Measurements from ENCODE around the gene FAHD1. TPM values are rescaled to one million over a fixed set of nuclear protein-coding genes. Genes with fewer than 3 reads are reported as not detected.

Gene FAHD1
- polyA plus RNA-seq, 6 donors from 2014 or later: 20.2 to 28.1 (median 24.5) TPM

DNA sequence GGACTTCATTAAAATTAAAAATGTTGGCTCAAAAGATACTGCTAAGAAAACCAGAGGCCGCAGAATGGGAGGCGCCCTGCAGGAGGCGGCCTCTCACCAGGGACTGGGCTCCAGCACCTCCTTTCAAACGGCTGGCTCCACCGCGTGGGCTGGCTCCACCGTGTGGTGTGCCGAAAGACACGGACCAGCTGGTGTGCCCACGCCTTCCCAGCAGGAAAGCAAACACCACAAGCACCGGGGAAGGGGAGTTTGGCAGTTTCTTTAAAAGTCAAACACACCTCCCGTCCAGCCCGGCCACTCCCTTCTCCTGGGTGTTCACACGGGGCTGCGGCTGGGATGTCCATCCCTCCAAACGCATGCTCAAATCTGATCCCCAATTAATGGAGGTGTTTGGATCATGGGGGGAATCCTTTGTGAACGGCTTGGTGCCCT lies 14.3 kb upstream of the FAHD1 start:
- no peak overlapping the region for H3K4me3 Mint-ChIP-seq
- no peaks in the 10 kb centered on the region for H3K9me3 Mint-ChIP-seq
- peaks cover 0 to 7% of the 10 kb centered on the region in 2 donors for H3K36me3 Mint-ChIP-seq
- ATAC-seq (ENCODE audit: low read depth in 2 of 2) (peak; percentile 37 to 46), DNase-seq (peak; percentile 17)
- no peaks in the 10 kb centered on the region for H3K27me3 Mint-ChIP-seq
- H3K4me1 Mint-ChIP-seq: peaks cover 5 to 11% (median 7%) of the 10 kb centered on the region in 3 donors
- H3K27ac Mint-ChIP-seq: peak overlapping the region in 1 of 6 donors; percentile 22

DNA sequence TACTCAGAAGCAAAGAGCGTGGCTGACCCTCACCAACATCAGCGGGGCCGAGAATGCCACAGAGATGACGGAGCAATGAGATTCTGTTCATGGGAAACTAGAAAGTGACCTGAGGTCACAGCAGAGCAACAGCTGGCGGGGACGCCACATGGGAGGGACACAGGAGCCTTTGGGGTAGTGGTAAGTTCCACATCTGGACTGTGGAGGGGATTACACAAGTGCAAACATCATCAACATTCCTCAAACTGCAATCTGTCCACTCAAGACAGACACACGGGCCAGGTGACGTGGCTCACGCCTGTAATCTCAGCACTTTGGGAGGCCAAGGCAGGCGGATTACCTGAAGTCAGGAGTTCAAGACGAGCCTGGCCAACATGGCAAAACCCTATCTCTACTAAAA lies 11.5 kb upstream of the FAHD1 start:
- H3K27ac Mint-ChIP-seq: peak overlapping the region in 1 of 6 donors; percentile 65
- DNase-seq (no peak), ATAC-seq (ENCODE audit: low read depth in 2 of 2) (no peak)
- H3K4me3 Mint-ChIP-seq: peak overlapping the region in 2 of 8 donors; percentile 33 to 61
- no peaks in the 10 kb centered on the region for H3K27me3 Mint-ChIP-seq
- peaks cover 0 to 7% of the 10 kb centered on the region in 2 donors for H3K36me3 Mint-ChIP-seq
- no peaks in the 10 kb centered on the region for H3K9me3 Mint-ChIP-seq
- H3K4me1 Mint-ChIP-seq: peaks cover 5 to 11% (median 7%) of the 10 kb centered on the region in 3 donors

DNA sequence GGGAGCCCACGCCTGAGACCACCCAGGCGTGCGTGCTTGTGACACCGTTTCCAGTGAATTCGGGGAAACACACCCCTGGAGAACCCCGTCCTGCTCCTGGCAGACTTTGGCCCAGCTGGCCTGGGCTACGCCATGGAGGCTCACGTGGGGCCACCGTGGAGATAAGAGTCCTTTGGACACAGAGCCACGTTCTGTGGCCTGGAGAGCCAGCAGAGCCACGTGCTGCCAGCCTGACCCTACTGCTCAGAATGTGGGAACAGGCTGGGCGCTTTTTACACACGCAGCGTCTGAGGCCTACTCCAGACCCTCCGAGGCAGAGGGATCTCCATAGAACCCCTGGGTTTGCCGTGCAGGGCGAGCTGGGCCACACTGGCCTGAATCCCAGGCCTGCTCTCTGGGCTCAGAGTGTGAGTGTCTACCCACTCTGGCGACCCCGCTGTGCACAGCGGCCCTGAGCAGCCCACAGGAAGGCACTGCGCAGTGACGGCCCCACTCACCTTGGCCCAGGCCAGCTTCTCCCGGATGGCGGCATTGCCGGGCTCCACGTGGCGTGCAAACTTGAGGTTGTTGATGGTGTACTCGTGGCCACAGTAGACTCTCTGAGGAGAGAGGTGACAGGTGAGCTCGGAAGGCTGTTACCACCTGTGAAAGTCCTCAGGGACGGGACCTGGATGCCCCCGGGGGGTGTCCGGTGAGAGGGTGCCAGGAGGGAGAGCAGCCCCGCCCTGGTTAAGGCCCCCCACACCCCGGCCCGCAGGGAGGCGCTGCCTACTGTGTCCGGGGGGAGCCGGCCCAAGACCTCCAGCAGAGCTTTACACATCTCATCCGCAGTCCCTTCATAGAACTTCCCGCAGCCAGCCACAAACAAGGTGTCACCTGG lies 10.4 kb upstream of the FAHD1 start:
- Mint-ChIP-seq H3K4me3 (no peak overlapping the region), H3K36me3 (peaks cover 0 to 7% of the 10 kb centered on the region in 2 donors), H3K27ac (peak overlapping the region in 1 of 6 donors; percentile 47), H3K4me1 (peaks cover 5 to 11% (median 7%) of the 10 kb centered on the region in 3 donors), H3K9me3 (no peaks in the 10 kb centered on the region), H3K27me3 (no peaks in the 10 kb centered on the region)
- DNase-seq (no peak), ATAC-seq (ENCODE audit: low read depth in 2 of 2) (no peak)

DNA sequence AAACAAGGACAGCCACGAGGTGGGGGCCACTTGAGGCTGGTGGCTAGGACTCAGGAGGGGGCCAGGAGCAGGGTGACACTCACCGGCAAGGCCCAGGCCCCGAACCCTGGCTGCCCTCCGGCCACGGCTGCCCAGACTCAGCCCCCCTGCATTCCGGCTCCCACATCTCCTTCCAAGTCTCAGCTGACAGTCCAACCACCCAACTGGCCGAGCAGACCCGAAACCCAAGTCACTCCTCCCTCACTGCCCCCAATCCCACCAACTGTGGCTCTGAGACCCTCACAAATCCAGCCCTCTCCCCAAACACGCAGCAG lies 9.8 kb upstream of the FAHD1 start:
- Mint-ChIP-seq H3K27ac (peak overlapping the region in 2 of 6 donors; percentile 71 to 78), H3K9me3 (no peaks in the 10 kb centered on the region), H3K4me1 (peaks cover 5 to 11% (median 7%) of the 10 kb centered on the region in 3 donors), H3K27me3 (no peaks in the 10 kb centered on the region), H3K4me3 (peak overlapping the region in 1 of 8 donors; percentile 45), H3K36me3 (peaks cover 0 to 7% of the 10 kb centered on the region in 2 donors)
- DNase-seq: no peak
- ATAC-seq (ENCODE audit: low read depth in 2 of 2): no peak

DNA sequence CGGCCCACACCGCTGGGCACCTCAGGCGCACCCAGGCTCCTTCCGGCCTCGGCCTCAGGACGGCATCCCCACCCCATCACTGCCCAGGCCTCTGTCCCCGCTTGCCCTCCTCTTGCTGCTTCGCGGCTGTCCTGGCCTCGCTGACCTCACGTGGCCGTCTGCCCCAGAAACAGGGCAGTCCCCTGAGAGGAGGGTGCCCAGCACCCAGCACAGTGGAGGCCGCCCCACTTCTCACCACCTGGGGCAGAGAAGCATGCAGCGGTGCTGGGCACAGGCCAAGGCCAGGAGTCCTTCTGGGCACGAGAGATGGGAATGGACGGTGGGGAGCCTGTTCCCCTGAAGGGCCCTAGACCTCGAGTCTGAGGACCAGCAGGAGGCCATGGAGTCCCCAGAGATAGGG lies 9.3 kb upstream of the FAHD1 start:
- DNase-seq: no peak
- no peak for ATAC-seq (ENCODE audit: low read depth in 2 of 2)
- H3K27me3 Mint-ChIP-seq: no peaks in the 10 kb centered on the region
- peaks cover 5 to 11% (median 7%) of the 10 kb centered on the region in 3 donors for H3K4me1 Mint-ChIP-seq
- H3K27ac Mint-ChIP-seq: no peak overlapping the region
- no peak overlapping the region for H3K4me3 Mint-ChIP-seq
- H3K9me3 Mint-ChIP-seq: no peaks in the 10 kb centered on the region
- H3K36me3 Mint-ChIP-seq: peaks cover 0 to 7% of the 10 kb centered on the region in 2 donors

DNA sequence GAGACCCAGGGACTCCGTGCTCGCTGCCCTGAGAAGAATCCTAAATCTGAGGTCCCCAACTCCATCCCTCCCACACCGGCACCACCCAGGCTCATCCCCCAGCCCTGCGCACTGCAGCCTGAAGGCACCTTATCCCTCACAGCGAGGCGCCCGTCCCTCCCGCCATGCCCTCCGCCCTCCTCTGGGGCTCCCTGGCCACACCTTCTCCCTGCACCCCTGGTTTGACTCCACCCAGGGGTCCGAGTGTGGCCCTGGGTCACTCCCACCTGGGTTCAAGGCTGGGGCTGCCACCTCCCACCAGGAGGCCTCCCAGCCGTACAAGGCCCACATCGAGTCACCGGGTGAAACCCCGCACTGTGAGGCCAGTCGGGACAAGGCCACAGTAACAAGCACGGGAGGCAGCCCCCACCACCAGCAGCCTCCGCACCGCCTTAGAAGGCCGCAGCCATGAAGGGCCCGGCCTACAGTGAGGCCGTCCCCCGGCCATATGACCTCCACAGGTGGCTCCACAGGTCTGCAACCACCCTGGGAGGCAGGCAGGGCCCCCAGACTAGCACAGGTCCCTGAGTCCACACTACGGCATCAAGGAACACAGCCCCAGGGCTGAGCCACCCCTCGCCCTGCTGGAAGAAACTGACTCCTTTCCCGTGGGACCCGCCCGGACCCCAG lies 8.7 kb upstream of the FAHD1 start:
- no peak overlapping the region for H3K27ac Mint-ChIP-seq
- H3K36me3 Mint-ChIP-seq: peaks cover 0 to 7% of the 10 kb centered on the region in 2 donors
- no peaks in the 10 kb centered on the region for H3K9me3 Mint-ChIP-seq

DNA sequence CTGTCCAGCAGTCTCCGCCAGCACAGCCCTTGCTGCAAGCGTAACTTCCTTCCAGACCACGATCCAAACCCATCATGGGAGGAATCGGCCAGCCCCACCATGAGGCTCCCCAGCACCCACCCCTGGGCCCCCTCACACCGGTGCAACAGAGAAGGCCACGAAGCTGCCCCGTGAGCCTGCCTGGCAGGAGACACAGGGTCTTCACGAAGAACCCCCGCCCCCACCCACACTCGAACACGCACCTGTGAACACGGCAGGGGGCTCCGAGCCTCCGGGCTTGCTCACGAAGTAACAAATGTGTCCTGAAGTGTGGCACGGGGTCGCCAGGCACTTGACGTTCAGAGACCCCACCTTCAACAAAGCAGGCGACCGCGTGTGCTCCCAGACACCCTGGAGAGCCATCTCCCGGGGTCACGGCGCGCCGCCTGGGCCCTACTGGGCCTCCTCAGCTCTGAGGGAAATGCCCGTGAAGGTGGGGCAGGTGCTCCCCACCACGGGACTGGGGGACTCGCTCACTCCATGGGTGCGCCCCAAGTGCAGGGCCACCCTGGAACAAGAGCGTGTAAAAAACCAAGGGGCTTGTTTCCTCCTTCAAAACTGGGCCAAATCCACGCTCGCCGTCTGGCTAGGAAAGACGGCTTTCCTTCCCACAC lies 8.0 kb upstream of the FAHD1 start:
- Mint-ChIP-seq H3K9me3 (no peaks in the 10 kb centered on the region), H3K27me3 (no peaks in the 10 kb centered on the region), H3K4me1 (peaks cover 0 to 10% (median 4%) of the 10 kb centered on the region in 3 donors), H3K27ac (no peak overlapping the region), H3K36me3 (peaks cover 0 to 7% of the 10 kb centered on the region in 2 donors), H3K4me3 (no peak overlapping the region)
- DNase-seq: no peak
- no peak for ATAC-seq (ENCODE audit: low read depth in 2 of 2)

More for the DNA sequence above, 8.7 kb upstream of the FAHD1 start:
- peaks cover 0 to 7% (median 3%) of the 10 kb centered on the region in 3 donors for H3K4me1 Mint-ChIP-seq
- no peak overlapping the region for H3K4me3 Mint-ChIP-seq
- H3K27me3 Mint-ChIP-seq: no peaks in the 10 kb centered on the region
- DNase-seq: no peak
- ATAC-seq (ENCODE audit: low read depth in 2 of 2): no peak

DNA sequence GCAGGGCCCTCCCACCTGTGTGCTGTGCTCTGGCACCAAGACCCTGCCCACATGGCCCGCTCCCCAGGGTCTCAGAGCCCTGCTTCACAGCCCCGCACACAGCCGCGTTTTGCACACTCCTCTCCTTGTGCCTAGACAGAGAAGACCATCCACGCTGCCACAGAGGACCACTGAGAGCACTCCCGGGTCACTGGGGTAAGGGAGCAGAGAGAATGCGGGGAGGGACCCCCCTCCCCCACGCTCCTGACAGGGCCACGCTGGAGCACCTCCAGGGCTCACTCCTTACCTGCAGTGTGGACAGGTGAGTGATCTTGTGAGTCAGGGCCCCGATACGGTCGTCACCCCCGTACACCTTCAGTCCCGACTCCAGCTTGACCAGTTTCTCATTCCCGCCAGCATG lies 7.4 kb upstream of the FAHD1 start:
- no peaks in the 10 kb centered on the region for H3K9me3 Mint-ChIP-seq
- peaks cover 0 to 7% of the 10 kb centered on the region in 2 donors for H3K36me3 Mint-ChIP-seq
- ATAC-seq (ENCODE audit: low read depth in 2 of 2) (no peak), DNase-seq (no peak)
- no peak overlapping the region for H3K27ac Mint-ChIP-seq
- no peaks in the 10 kb centered on the region for H3K27me3 Mint-ChIP-seq
- no peak overlapping the region for H3K4me3 Mint-ChIP-seq
- peaks cover 3 to 16% (median 10%) of the 10 kb centered on the region in 3 donors for H3K4me1 Mint-ChIP-seq

DNA sequence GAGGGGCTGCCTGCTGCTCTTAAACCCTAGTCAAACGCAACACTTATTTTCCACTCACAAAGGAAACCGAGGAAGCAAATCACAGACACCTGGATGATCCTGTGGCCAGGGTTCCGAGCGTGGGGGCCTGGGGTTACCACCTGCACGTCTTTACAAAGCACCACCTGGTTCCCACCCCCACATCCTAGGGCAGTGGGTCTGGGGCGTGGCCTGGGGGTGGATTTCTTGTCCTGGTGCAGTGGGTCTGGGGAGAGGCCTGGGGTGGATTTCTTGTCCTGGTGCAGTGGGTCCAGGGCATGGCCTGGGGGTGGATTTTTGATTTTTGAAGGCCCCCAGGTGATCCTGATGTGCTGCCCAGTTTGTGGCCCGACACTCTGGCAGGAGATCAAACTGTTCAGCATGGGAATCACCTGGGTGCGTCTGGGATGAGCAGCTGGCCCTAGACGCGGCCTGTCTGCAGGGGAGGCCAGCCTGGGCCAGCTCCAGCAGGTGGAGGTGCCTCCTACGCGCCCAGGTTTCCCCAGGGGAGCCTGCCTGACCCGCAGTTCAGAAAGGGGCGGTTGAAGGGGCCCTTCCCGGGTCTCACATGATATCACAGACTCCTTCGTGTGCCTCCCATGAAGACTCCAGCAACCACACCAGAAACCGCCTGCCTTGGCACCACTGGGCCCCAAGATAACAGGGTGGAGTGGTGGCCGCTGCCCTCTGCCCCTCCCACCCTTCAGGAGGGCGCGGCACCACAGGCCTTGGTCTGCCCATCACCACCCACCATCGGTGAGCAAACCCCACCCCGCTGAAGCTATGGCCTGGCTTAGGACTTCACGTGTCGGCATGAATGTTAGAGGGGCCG lies 6.7 kb upstream of the FAHD1 start:
- ATAC-seq (ENCODE audit: low read depth in 2 of 2): no peak
- Mint-ChIP-seq H3K9me3 (no peaks in the 10 kb centered on the region), H3K27ac (no peak overlapping the region), H3K4me1 (peaks cover 5 to 19% (median 14%) of the 10 kb centered on the region in 3 donors), H3K36me3 (peaks cover 0 to 3% of the 10 kb centered on the region in 2 donors), H3K27me3 (no peaks in the 10 kb centered on the region), H3K4me3 (no peak overlapping the region)
- DNase-seq: no peak

DNA sequence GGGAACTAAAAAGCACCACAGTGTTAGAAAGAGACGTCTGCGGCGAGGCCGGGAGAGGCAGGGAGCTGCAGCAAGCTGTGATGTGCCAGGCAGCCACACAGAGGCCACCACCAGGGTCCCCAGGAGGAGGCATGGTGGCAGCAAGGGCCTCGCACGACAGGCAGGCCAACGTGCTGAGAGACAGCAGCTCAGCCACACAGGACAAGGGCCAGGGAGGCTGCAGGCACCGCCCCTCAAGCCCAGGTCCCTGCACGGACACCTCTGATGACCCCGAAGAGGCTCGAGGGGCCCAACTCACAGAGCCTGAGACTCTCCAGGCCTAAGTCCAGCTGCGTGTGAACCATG lies 6.1 kb upstream of the FAHD1 start:
- Mint-ChIP-seq H3K4me1 (peaks cover 5 to 23% (median 20%) of the 10 kb centered on the region in 3 donors), H3K9me3 (no peaks in the 10 kb centered on the region), H3K4me3 (no peak overlapping the region), H3K27ac (no peak overlapping the region), H3K36me3 (no peaks in the 10 kb centered on the region), H3K27me3 (no peaks in the 10 kb centered on the region)
- no peak for DNase-seq
- ATAC-seq (ENCODE audit: low read depth in 2 of 2): no peak

DNA sequence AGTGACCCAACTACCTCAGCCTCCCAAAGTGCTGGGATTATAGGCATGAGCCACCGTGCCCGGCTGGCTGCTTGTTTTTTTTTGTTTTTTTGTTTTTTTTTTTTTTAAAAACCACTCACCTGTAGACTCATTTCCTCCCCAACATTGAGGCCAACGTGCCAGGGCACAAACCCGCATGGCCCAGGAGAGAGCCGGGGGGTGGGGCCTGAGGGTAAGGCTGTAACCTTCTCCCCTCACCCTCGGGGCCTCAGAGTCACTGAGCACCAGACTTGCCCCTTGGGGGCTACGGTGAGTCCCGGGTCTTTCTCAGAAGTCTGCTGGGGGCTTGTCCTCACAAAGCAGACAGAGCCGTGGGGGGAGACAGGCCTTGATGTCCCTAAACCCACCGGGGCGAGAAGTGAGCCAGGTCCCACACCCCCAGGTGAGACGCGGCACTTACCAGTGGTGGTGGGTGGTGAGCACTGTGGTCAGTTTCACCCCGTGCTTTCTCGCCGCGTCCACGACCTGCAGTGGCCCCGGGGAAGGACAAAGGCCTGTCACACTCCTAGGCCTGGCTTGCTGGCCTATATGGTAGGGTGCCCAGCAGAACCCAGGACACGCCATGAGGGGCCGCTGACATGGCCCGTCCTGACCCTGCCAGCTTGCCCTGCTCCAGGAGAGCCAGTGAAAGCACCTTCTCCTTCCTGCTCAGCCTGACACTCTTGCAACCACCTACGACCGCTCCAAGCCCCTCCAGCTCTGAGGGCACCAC lies 5.0 kb upstream of the FAHD1 start:
- peak overlapping the region in 1 of 8 donors; percentile 7 for H3K4me3 Mint-ChIP-seq
- no peak for ATAC-seq (ENCODE audit: low read depth in 2 of 2)
- DNase-seq: no peak
- H3K9me3 Mint-ChIP-seq: no peaks in the 10 kb centered on the region
- peaks cover 5 to 23% (median 21%) of the 10 kb centered on the region in 3 donors for H3K4me1 Mint-ChIP-seq
- H3K27me3 Mint-ChIP-seq: no peaks in the 10 kb centered on the region
- H3K27ac Mint-ChIP-seq: no peak overlapping the region
- no peaks in the 10 kb centered on the region for H3K36me3 Mint-ChIP-seq

DNA sequence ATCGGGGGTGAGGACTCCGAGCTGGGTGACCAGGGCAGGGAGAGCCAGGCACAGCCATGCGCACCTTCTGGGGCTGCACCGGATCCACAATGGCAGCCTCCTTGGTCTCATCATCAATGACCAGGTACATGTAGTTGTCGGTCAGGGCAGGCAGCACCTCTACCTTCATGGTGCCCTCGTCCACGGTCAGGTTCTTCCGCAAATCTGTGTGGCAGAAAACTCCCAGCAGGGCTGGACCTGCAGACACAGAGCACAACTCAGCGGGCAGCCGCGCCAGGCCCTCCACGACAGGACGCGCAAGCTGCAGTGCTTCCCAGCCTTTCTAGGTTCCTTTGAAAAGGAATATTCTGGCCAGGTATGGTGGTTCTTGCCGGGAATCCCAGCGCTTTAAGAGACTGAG lies 4.2 kb upstream of the FAHD1 start:
- Mint-ChIP-seq H3K36me3 (no peaks in the 10 kb centered on the region), H3K4me3 (peak overlapping the region in 2 of 8 donors; percentile 7 to 16), H3K27ac (no peak overlapping the region), H3K27me3 (no peaks in the 10 kb centered on the region), H3K9me3 (no peaks in the 10 kb centered on the region), H3K4me1 (peaks cover 10 to 28% (median 23%) of the 10 kb centered on the region in 3 donors)
- DNase-seq (no peak), ATAC-seq (ENCODE audit: low read depth in 2 of 2) (no peak)
